Measurements from ENCODE around the gene THAP2. TPM values are rescaled to one million over a fixed set of nuclear protein-coding genes. Genes with fewer than 3 reads are reported as not detected.

The THAP2 gene
- total and polyA plus RNA-seq, 8 donors = 5.2 to 20.6 (median 12.8) TPM

- peaks cover 3 to 57% of the 10 kb centered on the region in 2 donors for H3K4me1 ChIP-seq
- no peak overlapping the region for H3K4me3 ChIP-seq
- H3K36me3 ChIP-seq = peaks cover 0 to 76% of the 10 kb centered on the region in 2 donors
- no peak for TF ChIP-seq CTCF (IDR thresholded peaks at IDR 0.05)
- H3K9me3 ChIP-seq = no peaks in the 10 kb centered on the region
- no peaks in the 10 kb centered on the region for H3K27me3 ChIP-seq
- intact Hi-C loops (cut with DNase I) = no loop called here
- no peak overlapping the region for H3K27ac ChIP-seq
- DNase-seq (no peak), ATAC-seq (no peak)
Observed at GRCh38 chr12:71648537-71648936, 15.6 kb upstream of the THAP2 start.

GRCh38 chr12:71649401-71649800 lies 14.7 kb upstream of the THAP2 start:
- ATAC-seq (no peak), DNase-seq (no peak)
- Histone ChIP-seq H3K4me3 (no peak overlapping the region), H3K36me3 (peaks cover 0 to 76% of the 10 kb centered on the region in 2 donors), H3K9me3 (no peaks in the 10 kb centered on the region), H3K27me3 (no peaks in the 10 kb centered on the region), H3K27ac (no peak overlapping the region), H3K4me1 (peaks cover 3 to 64% of the 10 kb centered on the region in 2 donors)
- intact Hi-C loops (cut with DNase I) = no loop called here
- no peak for TF ChIP-seq CTCF (IDR thresholded peaks at IDR 0.05)

- Histone ChIP-seq H3K4me3 (no peak overlapping the region), H3K27me3 (no peaks in the 10 kb centered on the region), H3K27ac (no peak overlapping the region), H3K4me1 (peaks cover 10 to 77% of the 10 kb centered on the region in 2 donors), H3K36me3 (peaks cover 0 to 62% of the 10 kb centered on the region in 2 donors), H3K9me3 (no peaks in the 10 kb centered on the region)
- TF ChIP-seq CTCF (IDR thresholded peaks at IDR 0.05) = no peak
- intact Hi-C loops (cut with DNase I) = no loop called here
- DNase-seq (no peak), ATAC-seq (no peak)
Observed at GRCh38 chr12:71652656-71653055, 11.4 kb upstream of the THAP2 start.

GRCh38 chr12:71653137-71653536 lies 11.0 kb upstream of the THAP2 start:
- H3K9me3 ChIP-seq = no peaks in the 10 kb centered on the region
- H3K36me3 ChIP-seq = peaks cover 0 to 62% of the 10 kb centered on the region in 2 donors
- no peak overlapping the region for H3K4me3 ChIP-seq
- ATAC-seq (no peak), DNase-seq (no peak)
- H3K27ac ChIP-seq = no peak overlapping the region
- intact Hi-C loops (cut with DNase I) = no loop called here
- peaks cover 10 to 73% of the 10 kb centered on the region in 2 donors for H3K4me1 ChIP-seq
- no peaks in the 10 kb centered on the region for H3K27me3 ChIP-seq
- TF ChIP-seq CTCF (IDR thresholded peaks at IDR 0.05) = no peak

- no peaks in the 10 kb centered on the region for H3K9me3 ChIP-seq
- no peak for DNase-seq
- H3K27me3 ChIP-seq = no peaks in the 10 kb centered on the region
- peaks cover 10 to 63% of the 10 kb centered on the region in 2 donors for H3K4me1 ChIP-seq
- no peak for TF ChIP-seq CTCF (IDR thresholded peaks at IDR 0.05)
- H3K4me3 ChIP-seq = no peak overlapping the region
- H3K36me3 ChIP-seq = peaks cover 0 to 71% of the 10 kb centered on the region in 2 donors
- H3K27ac ChIP-seq = no peak overlapping the region
- ATAC-seq = no peak
- intact Hi-C loops (cut with DNase I) = no loop called here
Observed at GRCh38 chr12:71654200-71654599, 9.9 kb upstream of the THAP2 start.
